Measurements from ENCODE around the gene MDFI.
"Not testable (repeated sequence)": the region's sequence is repeated elsewhere in the genome, so short reads cannot be mapped to it uniquely, and the experiment has no call there.

MDFI gene

DNA sequence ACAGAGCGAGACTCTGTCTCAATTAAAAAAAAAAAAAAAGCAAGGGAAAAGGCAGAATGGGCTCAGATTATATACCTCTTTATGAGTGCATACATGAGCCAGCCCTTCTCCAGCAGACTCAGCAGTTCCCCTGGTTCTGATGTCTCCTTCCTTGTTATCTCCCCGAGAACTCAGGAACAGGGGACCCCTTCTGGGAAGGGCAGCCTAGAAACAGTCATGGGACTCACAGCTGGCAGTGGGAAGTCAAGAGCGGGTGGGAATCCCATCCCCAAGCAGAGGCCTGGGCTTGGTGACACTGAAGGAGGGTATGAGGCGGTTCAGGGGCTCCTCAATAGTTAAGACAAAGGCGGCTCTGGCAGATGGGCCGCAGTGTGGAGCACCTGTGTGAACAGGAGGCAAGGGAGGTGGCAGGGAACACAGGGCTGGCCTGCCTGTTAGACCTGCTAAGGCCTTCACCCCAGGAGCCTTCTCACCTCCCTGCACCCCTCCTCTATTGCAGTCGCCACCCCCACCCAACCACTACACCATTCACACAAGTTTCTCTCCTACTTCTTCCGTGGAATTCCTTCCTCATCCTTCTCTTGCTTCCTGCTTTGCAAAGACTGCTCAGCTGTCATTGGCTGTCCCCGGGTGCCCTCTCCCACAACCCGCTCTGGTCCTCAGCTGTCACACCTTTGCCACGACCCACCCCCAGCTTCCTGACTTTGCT lies 29.7 kb upstream of the MDFI start:
- TF ChIP-seq, protein P1, sequence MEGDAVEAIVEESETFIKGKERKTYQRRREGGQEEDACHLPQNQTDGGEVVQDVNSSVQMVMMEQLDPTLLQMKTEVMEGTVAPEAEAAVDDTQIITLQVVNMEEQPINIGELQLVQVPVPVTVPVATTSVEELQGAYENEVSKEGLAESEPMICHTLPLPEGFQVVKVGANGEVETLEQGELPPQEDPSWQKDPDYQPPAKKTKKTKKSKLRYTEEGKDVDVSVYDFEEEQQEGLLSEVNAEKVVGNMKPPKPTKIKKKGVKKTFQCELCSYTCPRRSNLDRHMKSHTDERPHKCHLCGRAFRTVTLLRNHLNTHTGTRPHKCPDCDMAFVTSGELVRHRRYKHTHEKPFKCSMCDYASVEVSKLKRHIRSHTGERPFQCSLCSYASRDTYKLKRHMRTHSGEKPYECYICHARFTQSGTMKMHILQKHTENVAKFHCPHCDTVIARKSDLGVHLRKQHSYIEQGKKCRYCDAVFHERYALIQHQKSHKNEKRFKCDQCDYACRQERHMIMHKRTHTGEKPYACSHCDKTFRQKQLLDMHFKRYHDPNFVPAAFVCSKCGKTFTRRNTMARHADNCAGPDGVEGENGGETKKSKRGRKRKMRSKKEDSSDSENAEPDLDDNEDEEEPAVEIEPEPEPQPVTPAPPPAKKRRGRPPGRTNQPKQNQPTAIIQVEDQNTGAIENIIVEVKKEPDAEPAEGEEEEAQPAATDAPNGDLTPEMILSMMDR (IDR thresholded peaks at IDR 0.05; ENCODE audit: extremely low read depth, insufficient read depth, missing control alignments) = no peak
- no peak for DNase-seq (ENCODE audit: low spot score)
- in situ Hi-C loops (cut with MboI; ENCODE audit: low pct_unique_long_range_greater_than_20kb, low sequenced_read_pairs, unreplicated experiment) = no loop called here

DNA sequence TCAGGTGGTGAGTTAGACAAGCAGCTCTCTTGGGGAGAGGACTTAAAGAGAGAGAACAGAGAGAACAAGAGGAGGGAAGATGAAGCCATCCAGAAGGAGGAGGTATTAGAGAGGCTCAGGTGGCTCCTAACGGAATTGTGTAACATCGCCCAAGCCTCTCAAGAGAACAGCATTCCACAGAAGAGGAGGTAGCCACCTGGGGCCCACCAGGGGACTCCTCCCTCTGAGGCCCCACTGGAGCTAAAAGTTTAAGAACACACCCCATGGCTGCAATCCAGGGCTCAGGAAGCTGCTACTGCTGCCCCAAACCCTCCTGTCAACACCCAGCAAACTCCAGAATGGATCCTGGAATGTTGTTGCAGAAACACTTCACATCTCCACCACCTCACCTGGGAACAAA lies 23.6 kb upstream of the MDFI start:
- in situ Hi-C loops (cut with MboI; ENCODE audit: low pct_unique_long_range_greater_than_20kb, low sequenced_read_pairs, unreplicated experiment) = no loop called here
- DNase-seq (ENCODE audit: low spot score) = no peak
- TF ChIP-seq, protein P1 (IDR thresholded peaks at IDR 0.05; ENCODE audit: extremely low read depth, insufficient read depth, missing control alignments) = no peak

DNA sequence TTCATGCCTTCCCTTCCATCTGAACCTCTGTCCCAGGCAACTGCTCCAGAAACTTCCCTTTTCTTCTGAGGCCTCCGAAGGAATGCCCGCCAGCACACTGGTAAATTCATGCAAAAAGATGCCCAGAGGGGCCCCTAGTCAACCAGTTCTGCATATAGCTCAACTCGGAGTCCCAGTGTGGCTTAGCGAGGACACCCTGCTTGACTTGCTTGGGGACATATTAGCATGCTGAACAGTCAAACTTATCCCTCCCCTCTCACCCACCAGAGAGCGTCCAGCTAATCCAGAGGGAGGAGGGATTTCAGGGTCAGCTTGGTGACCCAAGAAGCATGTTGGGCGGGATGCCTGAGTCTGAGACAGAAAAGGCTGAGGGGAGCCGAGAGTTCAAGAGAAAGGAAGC lies 23.0 kb upstream of the MDFI start:
- DNase-seq (ENCODE audit: low spot score) = no peak
- TF ChIP-seq, protein P1 (IDR thresholded peaks at IDR 0.05; ENCODE audit: extremely low read depth, insufficient read depth, missing control alignments) = no peak
- in situ Hi-C loops (cut with MboI; ENCODE audit: low pct_unique_long_range_greater_than_20kb, low sequenced_read_pairs, unreplicated experiment) = no loop called here

DNA sequence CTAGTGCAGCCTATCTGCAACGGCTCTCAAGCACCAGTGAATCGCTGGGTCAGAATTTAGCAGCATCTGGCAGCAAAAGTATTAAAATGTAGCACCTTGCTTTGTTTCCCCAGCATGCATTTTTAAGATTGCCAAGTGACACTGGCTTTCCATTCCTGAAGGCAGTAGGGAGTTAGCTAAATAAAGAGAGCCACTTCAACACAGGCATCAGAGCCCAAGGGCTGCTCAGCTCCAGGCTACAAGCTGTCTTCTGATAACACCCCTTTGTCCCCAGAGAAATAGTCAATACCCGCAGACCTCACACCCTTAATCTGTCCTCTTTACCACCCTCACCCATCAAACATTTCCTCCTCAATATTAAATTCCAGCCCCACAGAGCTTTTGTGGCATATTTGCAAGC lies 19.7 kb upstream of the MDFI start:
- TF ChIP-seq, protein P1 (IDR thresholded peaks at IDR 0.05; ENCODE audit: extremely low read depth, insufficient read depth, missing control alignments) = no peak
- DNase-seq (ENCODE audit: low spot score) = no peak
- in situ Hi-C loops (cut with MboI; ENCODE audit: low pct_unique_long_range_greater_than_20kb, low sequenced_read_pairs, unreplicated experiment) = no loop called here

DNA sequence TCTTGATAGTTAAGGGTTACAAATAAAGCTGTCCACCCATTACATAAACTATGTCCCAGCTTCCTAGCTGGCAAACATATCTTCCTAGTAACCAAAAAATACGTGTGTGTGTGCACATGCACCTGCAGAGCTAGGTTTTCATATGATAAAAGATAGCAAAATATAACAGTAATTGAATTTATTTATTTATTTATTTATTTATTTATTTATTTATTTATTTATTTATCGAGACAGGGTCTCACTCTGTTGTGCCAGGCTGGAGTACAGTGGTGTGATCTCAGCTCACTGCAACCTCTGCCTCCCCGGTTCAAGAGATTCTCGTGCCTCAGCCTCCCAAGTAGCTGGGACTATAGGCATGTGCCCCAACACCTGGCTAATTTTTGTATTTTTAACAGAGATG lies 19.1 kb upstream of the MDFI start:
- DNase-seq (ENCODE audit: low spot score); in situ Hi-C loops (cut with MboI; ENCODE audit: low pct_unique_long_range_greater_than_20kb, low sequenced_read_pairs, unreplicated experiment): not testable (repeated sequence)

DNA sequence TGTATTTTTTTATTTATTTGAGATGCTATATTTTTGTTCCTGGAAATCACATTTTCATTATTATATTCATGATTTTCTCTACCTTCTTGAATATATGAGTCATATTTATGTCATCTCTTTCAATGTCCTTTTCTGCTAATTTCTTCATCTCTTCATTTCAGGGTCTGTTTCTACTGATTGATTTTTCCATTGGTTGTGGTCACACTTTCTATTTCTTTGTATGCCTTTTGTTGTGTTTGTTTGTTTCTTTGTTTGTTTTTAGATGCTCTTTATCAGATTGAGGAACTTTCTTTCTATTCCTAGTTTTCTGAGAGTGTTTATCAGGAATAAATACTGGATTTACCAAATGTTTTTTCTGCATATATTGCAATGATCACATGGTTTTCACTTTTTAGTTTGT lies 16.9 kb upstream of the MDFI start:
- in situ Hi-C loops (cut with MboI; ENCODE audit: low pct_unique_long_range_greater_than_20kb, low sequenced_read_pairs, unreplicated experiment) = no loop called here
- no peak for DNase-seq (ENCODE audit: low spot score)
- TF ChIP-seq, protein P1 (IDR thresholded peaks at IDR 0.05; ENCODE audit: extremely low read depth, insufficient read depth, missing control alignments) = no peak

DNA sequence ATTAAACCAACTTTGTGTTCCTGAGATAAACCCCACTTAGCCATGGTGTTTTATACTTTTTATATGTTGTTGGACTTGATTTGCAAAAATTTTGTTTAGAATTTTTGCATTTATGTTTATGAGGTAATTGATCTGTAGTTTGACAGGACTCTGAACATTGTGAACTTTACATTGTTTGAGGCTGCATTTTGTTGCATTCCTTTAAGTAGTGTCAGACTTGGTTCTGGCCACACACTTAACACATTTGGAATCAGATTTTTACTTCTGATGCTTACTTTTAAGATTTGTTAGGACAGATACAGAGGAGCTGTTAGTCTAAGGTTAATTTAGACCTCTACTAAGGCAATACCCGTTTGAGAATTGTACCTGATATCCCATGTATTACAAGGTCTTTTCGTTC lies 16.5 kb upstream of the MDFI start:
- TF ChIP-seq, protein P1 (IDR thresholded peaks at IDR 0.05; ENCODE audit: extremely low read depth, insufficient read depth, missing control alignments) = no peak
- in situ Hi-C loops (cut with MboI; ENCODE audit: low pct_unique_long_range_greater_than_20kb, low sequenced_read_pairs, unreplicated experiment) = no loop called here

More for the DNA sequence above, 16.5 kb upstream of the MDFI start:
- DNase-seq (ENCODE audit: low spot score) = no peak
